CD14-positive monocyte (primary cell): Measurements from ENCODE around the gene ZNFX1. TPM values are rescaled to one million over a fixed set of nuclear protein-coding genes. Genes with fewer than 3 reads are reported as not detected.
A peak's percentile ranks its signal among the peaks of the same experiment; 100 is the strongest.
"Not testable (repeated sequence)": the region's sequence is repeated elsewhere in the genome, so short reads cannot be mapped to it uniquely, and the experiment has no call there.

Experiments
- DNase-seq, 3 donors: peaks; one replicate each; pipeline ENCODE4 v3.0.0-alpha.2; 2011 to 2022
- H2AFZ ChIP-seq: 2 replicates; pipeline ENCODE4 v1.6.0; 2012; ENCODE audit warnings: mild to moderate bottlenecking, low read depth, low read length, inconsistent platforms; ENCODE audit not compliant: insufficient read depth, poor library complexity, severe bottlenecking
- H3K27ac ChIP-seq, 2 donors: 1 replicate in 1 of 2; 2 replicates in 1 of 2; pipeline ENCODE4 v1.5.1; 2012 to 2013; ENCODE audit warnings: low read length in 2 of 2, control low read depth in 1 of 2, inconsistent platforms in 1 of 2, low read depth in 1 of 2, mild to moderate bottlenecking in 1 of 2
- H3K27me3 ChIP-seq, 2 donors: one replicate each; pipeline versions ENCODE4 v1.6.0 to v1.6.1; 2011 to 2013; ENCODE audit warnings: low read length in 2 of 2; ENCODE audit not compliant: control insufficient read depth in 2 of 2, insufficient read depth in 2 of 2
- H3K36me3 ChIP-seq, 2 donors: replicated peaks in 1 of 2; 1 replicate in 1 of 2; 2 replicates in 1 of 2; pipeline versions ENCODE4 v1.5.1 to v1.6.1; 2012 to 2013; ENCODE audit warnings: low read length in 2 of 2, control low read depth in 1 of 2, inconsistent platforms in 1 of 2, mild to moderate bottlenecking in 1 of 2; ENCODE audit not compliant: insufficient read depth in 2 of 2, control insufficient read depth in 1 of 2
- H3K4me1 ChIP-seq, 2 donors: 1 replicate in 1 of 2; 2 replicates in 1 of 2; pipeline versions ENCODE4 v1.5.1 to v1.6.1; 2012 to 2013; ENCODE audit warnings: low read length in 2 of 2, control low read depth in 1 of 2, inconsistent platforms in 1 of 2, mild to moderate bottlenecking in 1 of 2, moderate library complexity in 1 of 2; ENCODE audit not compliant: insufficient read depth in 2 of 2, control insufficient read depth in 1 of 2
- H3K4me2 ChIP-seq: replicated peaks from 2 replicates; pipeline ENCODE3; 2012; ENCODE audit warnings: low read length, moderate library complexity, mild to moderate bottlenecking; ENCODE audit not compliant: poor library complexity, severe bottlenecking; ENCODE audit errors: extremely low read depth
- H3K4me3 ChIP-seq, 3 experiments: fragments of 200-600 bp in 1 of 3; sonication (generic) in 1 of 3; replicated peaks in 1 of 3; 1 replicate in 2 of 3; 2 replicates in 1 of 3; pipeline ENCODE4 v1.5.1; 2011 to 2013; ENCODE audit warnings: low read length in 3 of 3, mild to moderate bottlenecking in 3 of 3, control low read depth in 2 of 3, low read depth in 2 of 3, inconsistent platforms in 1 of 3, moderate library complexity in 1 of 3
- H3K79me2 ChIP-seq: 2 replicates; pipeline ENCODE4 v1.6.0; 2012; ENCODE audit warnings: mild to moderate bottlenecking, control low read depth, inconsistent platforms, low read length, moderate library complexity; ENCODE audit not compliant: insufficient read depth
- H3K9ac ChIP-seq: 2 replicates; pipeline ENCODE4 v1.6.0; 2017; ENCODE audit warnings: low read length, mild to moderate bottlenecking; ENCODE audit not compliant: insufficient read depth, poor library complexity, severe bottlenecking
- H3K9me3 ChIP-seq, 2 donors: replicated peaks in 1 of 2; 1 replicate in 1 of 2; 2 replicates in 1 of 2; pipeline versions ENCODE4 v1.5.1 to v1.6.1; 2012 to 2013; ENCODE audit warnings: low read length in 2 of 2, control low read depth in 1 of 2; ENCODE audit not compliant: control insufficient read depth in 1 of 2, insufficient read depth in 1 of 2
- H4K20me1 ChIP-seq: 2 replicates; pipeline ENCODE4 v1.6.0; 2012; ENCODE audit warnings: mild to moderate bottlenecking, low read length, control low read depth, moderate library complexity; ENCODE audit not compliant: insufficient read depth
- H3K27ac Mint-ChIP-seq, 7 donors: one replicate each; pipeline ENCODE4 v1.8.0; 2020; ENCODE audit warnings: mild to moderate bottlenecking in 7 of 7, mixed read lengths in 7 of 7, moderate library complexity in 6 of 7, inconsistent platforms in 2 of 7
- H3K27me3 Mint-ChIP-seq, 3 donors: one replicate each; pipeline ENCODE4 v1.8.0; 2021 to 2022; ENCODE audit warnings: low read depth in 3 of 3, mild to moderate bottlenecking in 3 of 3, mixed read lengths in 3 of 3, moderate library complexity in 3 of 3, inconsistent platforms in 1 of 3
- H3K36me3 Mint-ChIP-seq, 2 donors: one replicate each; pipeline ENCODE4 v1.8.0; 2020; ENCODE audit warnings: mixed read lengths in 2 of 2, inconsistent platforms in 1 of 2, mild to moderate bottlenecking in 1 of 2
- H3K4me1 Mint-ChIP-seq: one replicate; pipeline ENCODE4 v1.8.0; 2020; ENCODE audit warnings: mild to moderate bottlenecking, mixed read lengths
- H3K4me3 Mint-ChIP-seq, 2 donors: one replicate each; pipeline ENCODE4 v1.8.0; 2020; ENCODE audit warnings: mild to moderate bottlenecking in 2 of 2, mixed read lengths in 2 of 2, moderate library complexity in 1 of 2
- H3K9me3 Mint-ChIP-seq, 7 donors: one replicate each; pipeline ENCODE4 v1.8.0; 2020 to 2022; ENCODE audit warnings: mixed read lengths in 7 of 7, mild to moderate bottlenecking in 6 of 7, moderate library complexity in 6 of 7, inconsistent platforms in 2 of 7
- WGBS: methylation state at CpG from one replicate; pipeline ENCODE4 v1.1.5; 2013; ENCODE audit warnings: missing lambda C conversion rate; ENCODE audit not compliant: insufficient coverage; 5-methylcytosine and 5-hydroxymethylcytosine counted together
- intact Hi-C, 2 donors: fragments of 100-400 bp; cut with micrococcal nuclease; formaldehyde crosslinking; loops; one replicate each; pipeline versions ENCODE4 v1.15.0 to v1.15.1; 2023
- polyA plus RNA-seq, 3 donors: library from polyadenylated mRNA; depleted of rRNA in 1 of 3; unstranded in 2 of 3; stranded (reverse) in 1 of 3; fragments of 300-500 nt in 2 of 3; fragments of >200 nt in 1 of 3; fragmentation: Illumina TruSeq in 2 of 3; gene quantifications; 1 replicate in 2 of 3; 2 replicates in 1 of 3; pipeline ENCODE4 v1.2.3, GENCODE V29; 2012 to 2021
- small RNA-seq: library from RNA; depleted of rRNA; stranded (forward); fragments of <200 nt; gene quantifications from one replicate; pipeline ENCODE3, GENCODE V24; 2012; ENCODE audit warnings: low read depth; ENCODE audit not compliant: insufficient read length
- TF ChIP-seq, protein P1 (sequence below): fragments of 200-600 bp; IDR thresholded peaks from one replicate; pipeline ENCODE4 v1.8.0; 2022; ENCODE audit warnings: antibody characterized with exemption, mild to moderate bottlenecking

The ZNFX1 gene
- polyA plus RNA-seq, 3 donors: 11.4 to 23.2 (median 13.3) TPM

DNA sequence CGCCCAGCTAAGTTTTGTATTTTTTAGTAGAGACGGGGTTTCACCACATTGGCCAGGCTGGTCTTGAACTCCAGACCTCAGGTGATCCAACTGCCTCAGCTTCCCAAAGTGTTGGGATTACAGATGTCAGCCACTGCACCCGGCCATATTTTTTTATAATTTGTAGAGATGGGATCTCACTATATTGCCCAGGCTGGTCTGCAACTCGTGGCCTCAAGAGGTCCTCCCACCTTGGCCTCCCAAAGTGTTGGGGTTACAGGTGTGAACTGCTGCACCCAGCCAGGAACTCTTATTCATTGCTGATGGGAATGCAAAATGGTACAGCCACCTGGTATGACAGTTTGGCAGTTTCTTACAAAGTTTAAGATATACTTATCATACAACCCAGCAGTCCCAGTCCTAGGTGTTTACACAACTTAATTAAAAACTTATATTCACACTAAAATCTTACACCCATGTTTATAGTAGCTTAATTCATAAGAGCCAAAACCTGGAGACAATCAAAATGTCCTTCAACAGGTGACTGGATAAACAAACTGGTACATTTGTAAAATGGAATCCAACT lies 78.0 kb downstream of the ZNFX1 start:
- Mint-ChIP-seq H3K9me3 (peaks cover 0 to 11% (median 5%) of the 10 kb centered on the region in 7 donors), H3K36me3 (no peaks in the 10 kb centered on the region), H3K27ac (no peak overlapping the region), H3K4me3 (no peak overlapping the region), H3K27me3 (peaks cover 0 to 5% (median 3%) of the 10 kb centered on the region in 3 donors), H3K4me1 (no peaks in the 10 kb centered on the region)
- no peaks in the 10 kb centered on the region for H3K79me2 ChIP-seq
- DNase-seq: no peak
- H3K4me3 ChIP-seq: no peak overlapping the region
- no peaks in the 10 kb centered on the region for H3K27me3 ChIP-seq
- no peaks in the 10 kb centered on the region for H3K36me3 ChIP-seq
- H3K9ac ChIP-seq: no peak overlapping the region
- no peak overlapping the region for H2AFZ ChIP-seq
- WGBS: 100% methylated on average over 3 of the region's 4 CpGs
- no peaks in the 10 kb centered on the region for H4K20me1 ChIP-seq
- intact Hi-C loops: no loop called here
- no peaks in the 10 kb centered on the region for H3K9me3 ChIP-seq
- H3K4me1 ChIP-seq: no peaks in the 10 kb centered on the region
- no peak overlapping the region for H3K27ac ChIP-seq
- TF ChIP-seq, protein P1, sequence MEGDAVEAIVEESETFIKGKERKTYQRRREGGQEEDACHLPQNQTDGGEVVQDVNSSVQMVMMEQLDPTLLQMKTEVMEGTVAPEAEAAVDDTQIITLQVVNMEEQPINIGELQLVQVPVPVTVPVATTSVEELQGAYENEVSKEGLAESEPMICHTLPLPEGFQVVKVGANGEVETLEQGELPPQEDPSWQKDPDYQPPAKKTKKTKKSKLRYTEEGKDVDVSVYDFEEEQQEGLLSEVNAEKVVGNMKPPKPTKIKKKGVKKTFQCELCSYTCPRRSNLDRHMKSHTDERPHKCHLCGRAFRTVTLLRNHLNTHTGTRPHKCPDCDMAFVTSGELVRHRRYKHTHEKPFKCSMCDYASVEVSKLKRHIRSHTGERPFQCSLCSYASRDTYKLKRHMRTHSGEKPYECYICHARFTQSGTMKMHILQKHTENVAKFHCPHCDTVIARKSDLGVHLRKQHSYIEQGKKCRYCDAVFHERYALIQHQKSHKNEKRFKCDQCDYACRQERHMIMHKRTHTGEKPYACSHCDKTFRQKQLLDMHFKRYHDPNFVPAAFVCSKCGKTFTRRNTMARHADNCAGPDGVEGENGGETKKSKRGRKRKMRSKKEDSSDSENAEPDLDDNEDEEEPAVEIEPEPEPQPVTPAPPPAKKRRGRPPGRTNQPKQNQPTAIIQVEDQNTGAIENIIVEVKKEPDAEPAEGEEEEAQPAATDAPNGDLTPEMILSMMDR: no peak
- H3K4me2 ChIP-seq: no peak overlapping the region

DNA sequence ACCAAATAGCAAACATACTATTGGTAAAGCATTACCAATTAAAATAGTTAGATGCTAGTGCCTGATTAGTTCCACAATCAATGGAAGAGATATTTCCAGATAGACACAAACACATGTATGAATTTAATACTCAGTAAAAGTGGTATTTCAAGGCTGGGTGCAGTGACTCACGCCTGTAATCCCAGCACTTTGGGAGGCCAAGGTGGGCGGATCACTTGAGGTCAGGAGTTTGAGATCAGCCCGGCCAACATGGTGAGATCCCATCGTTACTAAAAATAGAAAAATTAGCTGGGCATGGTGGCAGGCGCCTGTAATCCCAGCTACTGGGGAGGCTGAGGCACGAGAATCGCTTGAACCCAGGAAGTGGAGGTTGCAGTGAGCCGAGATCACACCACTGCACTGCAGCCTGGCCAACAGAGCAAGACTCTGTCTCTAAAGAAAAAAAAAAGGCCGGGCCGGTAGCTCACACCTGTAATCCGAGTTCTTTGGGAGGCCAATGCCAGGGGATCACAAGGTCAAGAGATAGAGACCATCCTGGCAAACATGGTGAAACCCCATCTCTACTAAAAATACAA lies 84.8 kb downstream of the ZNFX1 start:
- H3K36me3 ChIP-seq, H3K27me3 ChIP-seq, H3K79me2 ChIP-seq, H3K27ac ChIP-seq, DNase-seq, H3K4me3 ChIP-seq, H3K9ac ChIP-seq, H3K4me1 Mint-ChIP-seq, H3K9me3 ChIP-seq, H3K9me3 Mint-ChIP-seq, H4K20me1 ChIP-seq, H3K4me1 ChIP-seq, H3K27me3 Mint-ChIP-seq, H3K4me2 ChIP-seq, H3K4me3 Mint-ChIP-seq, intact Hi-C loops, H2AFZ ChIP-seq, H3K36me3 Mint-ChIP-seq: not testable (repeated sequence)
- 83% methylated on average over 8 of the region's 11 CpGs for WGBS
- peak overlapping the region in 1 of 7 donors; percentile 30 for H3K27ac Mint-ChIP-seq

Small RNAs within 50 kb of the gene (small RNA-seq; reads per million reads assigned to genes)
- gene SNORD12B (16,856 reads per million, percentile 100 among the genes with 10 or more reads in this experiment), gene SNORD12C (12,060 reads per million, percentile 100 among the genes with 10 or more reads in this experiment)

Other genes with a start within 250 kb of the ZNFX1 start
- gene CSE1L, start 231.7 kb downstream of the ZNFX1 start, polyA plus RNA-seq: 10 to 100 TPM in 2 of 3 donors, 1 to 10 TPM in 1; 8.5 to 22.0 (median 19.4) TPM
- gene STAU1, start 89.7 kb downstream of the ZNFX1 start, polyA plus RNA-seq: 10 to 100 TPM; 17.3 to 34.2 (median 24.0) TPM
- gene DDX27, start 58.6 kb downstream of the ZNFX1 start, polyA plus RNA-seq: 10 to 100 TPM; 13.8 to 31.5 (median 17.7) TPM
- not detected for gene KCNB1, start 204.6 kb upstream of the ZNFX1 start, polyA plus RNA-seq